HFFc6 (cell line): ENCODE data around the gene CERS6. TPM values are rescaled to one million over a fixed set of nuclear protein-coding genes. Genes with fewer than 3 reads are reported as not detected.

Experiments used
- DNase-seq: peaks from one replicate; pipeline ENCODE4 v3.0.0-alpha.2; 2018
- H3K27ac Mint-ChIP-seq: 2 replicates; pipeline ENCODE4 v1.8.0; 2020; ENCODE audit warnings: mild to moderate bottlenecking, mixed read lengths
- H3K27me3 Mint-ChIP-seq: 2 replicates; pipeline ENCODE4 v1.8.0; 2021; ENCODE audit warnings: mild to moderate bottlenecking, moderate library complexity, mixed read lengths; ENCODE audit not compliant: insufficient read depth
- H3K36me3 Mint-ChIP-seq: 2 replicates; pipeline ENCODE4 v1.8.0; 2021; ENCODE audit warnings: low read depth, mixed read lengths
- H3K4me1 Mint-ChIP-seq: 2 replicates; pipeline ENCODE4 v1.8.0; 2020; ENCODE audit warnings: low read depth, mixed read lengths
- H3K4me3 Mint-ChIP-seq: 2 replicates; pipeline ENCODE4 v1.8.0; 2020; ENCODE audit warnings: mild to moderate bottlenecking, moderate library complexity, mixed read lengths
- H3K9me3 Mint-ChIP-seq: 2 replicates; pipeline ENCODE4 v1.8.0; 2020; ENCODE audit warnings: mild to moderate bottlenecking, mixed read lengths
- CTCF ChIP-seq: fragments of 200-600 bp; sonication (generic); IDR thresholded peaks from 2 replicates; pipeline ENCODE4 v1.5.0; 2021; ENCODE audit warnings: antibody characterized with exemption, mild to moderate bottlenecking
- total RNA-seq, 6 experiments: library from RNA; stranded (reverse); fragmentation: NEBNext Ultra II Directional; extraction: Animal tissue kit (Norgen Biotek cat#: 25700); gene quantifications; 2 replicates in 1 of 6; 3 replicates in 5 of 6; pipeline ENCODE4 v1.2.3, GENCODE V29; 2021

Gene CERS6
- total RNA-seq, 6 experiments from 2014 or later: 6.2 to 9.9 (median 7.5) TPM

DNA sequence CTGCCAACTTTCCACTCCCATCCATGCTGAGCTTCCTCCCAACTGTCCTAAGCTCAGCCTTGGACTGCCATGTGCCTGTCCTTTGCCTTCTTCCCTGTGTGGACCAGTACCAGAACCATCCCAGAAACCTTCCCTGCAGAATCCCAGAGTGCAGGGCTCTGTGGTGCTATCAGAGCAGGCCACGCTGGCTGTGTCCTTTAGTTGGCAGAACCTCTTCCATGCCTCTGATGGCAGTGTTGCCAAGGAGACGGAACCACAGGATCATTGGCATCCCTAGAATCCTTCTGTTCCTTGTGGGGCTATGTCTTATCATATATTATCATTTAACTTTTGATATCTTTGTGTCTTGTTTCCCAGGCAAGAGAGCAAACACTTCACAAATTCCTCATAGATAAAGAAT, 273.4 kb downstream of the CERS6 start:
- no peak overlapping the region for H3K4me3 Mint-ChIP-seq
- H3K27me3 Mint-ChIP-seq: no peaks in the 10 kb centered on the region; the same call in 1 of the 2 replicates
- no peak overlapping the region for H3K27ac Mint-ChIP-seq
- peaks cover 27% of the 10 kb centered on the region for H3K4me1 Mint-ChIP-seq
- no peaks in the 10 kb centered on the region for H3K36me3 Mint-ChIP-seq
- TF ChIP-seq CTCF: no peak
- DNase-seq: no peak
- H3K9me3 Mint-ChIP-seq: no peaks in the 10 kb centered on the region

DNA sequence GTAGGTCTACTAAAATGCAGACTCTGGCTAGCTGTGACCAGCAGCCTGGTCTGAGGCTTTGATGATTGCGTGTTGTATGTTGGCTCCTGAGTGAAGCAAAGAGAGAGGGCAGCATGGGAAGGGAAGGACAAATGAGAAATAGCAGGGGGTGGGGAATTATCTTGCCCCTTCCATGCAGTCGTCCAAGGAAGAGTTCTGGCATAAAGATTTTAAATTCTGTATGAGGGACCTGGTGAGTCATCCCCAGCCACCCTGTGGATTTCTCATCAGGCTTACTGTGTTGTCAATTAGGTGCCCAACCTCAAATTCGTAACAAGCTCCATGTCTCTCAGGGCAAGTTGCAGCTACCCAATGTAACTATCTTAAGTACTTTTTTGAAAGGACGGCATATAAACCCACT, 274.3 kb downstream of the CERS6 start:
- Mint-ChIP-seq H3K4me3 (no peak overlapping the region), H3K9me3 (no peaks in the 10 kb centered on the region), H3K27ac (no peak overlapping the region), H3K36me3 (no peaks in the 10 kb centered on the region), H3K4me1 (peaks cover 27% of the 10 kb centered on the region), H3K27me3 (no peaks in the 10 kb centered on the region; the same call in 1 of the 2 replicates)
- TF ChIP-seq CTCF: no peak
- DNase-seq: peak; percentile 2

DNA sequence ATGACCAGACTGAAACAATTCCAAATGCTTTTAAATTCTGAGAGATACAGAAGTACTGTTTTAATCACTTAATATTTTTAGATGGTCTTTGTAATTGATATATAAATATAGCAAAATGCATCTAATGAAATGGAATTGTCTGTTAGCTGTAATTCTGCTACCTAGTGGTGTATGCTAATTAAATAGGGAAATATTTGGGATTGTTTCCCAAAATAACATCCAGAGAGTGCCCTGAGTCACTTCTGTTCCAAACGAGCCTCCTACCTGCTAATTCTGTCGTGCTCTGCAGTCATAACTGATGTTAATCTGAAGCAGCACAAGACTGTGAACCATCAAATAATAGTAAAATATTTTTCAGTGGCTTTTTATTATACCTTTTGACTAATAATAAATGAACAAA, 274.9 kb downstream of the CERS6 start:
- H3K4me1 Mint-ChIP-seq: peaks cover 27% of the 10 kb centered on the region

GRCh38 chr2:168731616-168732015, 275.5 kb downstream of the CERS6 start:
- H3K36me3 Mint-ChIP-seq: no peaks in the 10 kb centered on the region
- H3K4me1 Mint-ChIP-seq: peaks cover 27% of the 10 kb centered on the region
- no peak overlapping the region for H3K4me3 Mint-ChIP-seq
- no peak for DNase-seq
- no peaks in the 10 kb centered on the region for H3K9me3 Mint-ChIP-seq
- TF ChIP-seq CTCF: no peak
- no peak overlapping the region for H3K27ac Mint-ChIP-seq
- H3K27me3 Mint-ChIP-seq: no peaks in the 10 kb centered on the region; the same call in 1 of the 2 replicates

More for the DNA sequence above, 274.9 kb downstream of the CERS6 start:
- Mint-ChIP-seq H3K4me3 (no peak overlapping the region), H3K9me3 (no peaks in the 10 kb centered on the region), H3K36me3 (no peaks in the 10 kb centered on the region), H3K27ac (no peak overlapping the region), H3K27me3 (no peaks in the 10 kb centered on the region; the same call in 1 of the 2 replicates)
- DNase-seq: no peak
- no peak for TF ChIP-seq CTCF

DNA sequence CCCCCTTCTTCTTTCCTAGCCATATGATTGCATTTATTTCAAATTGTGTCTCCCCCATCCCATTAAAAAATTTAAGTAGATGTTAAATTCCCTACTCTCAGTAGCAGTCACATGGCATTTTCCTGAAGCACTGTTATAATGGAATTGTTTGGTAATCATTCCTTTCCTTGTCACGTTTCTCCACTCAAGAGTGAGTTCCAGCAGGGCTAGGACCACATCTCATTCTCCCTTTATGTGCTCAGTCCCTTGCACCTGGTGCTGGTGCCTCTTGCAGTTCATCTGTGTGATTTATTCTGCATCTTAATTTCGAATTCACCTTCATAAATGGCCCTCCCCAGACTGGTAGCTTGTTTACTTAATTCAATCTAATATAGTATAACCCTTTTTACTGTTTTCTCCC, 276.0 kb downstream of the CERS6 start:
- TF ChIP-seq CTCF: no peak
- Mint-ChIP-seq H3K27me3 (no peaks in the 10 kb centered on the region; the same call in 1 of the 2 replicates), H3K36me3 (no peaks in the 10 kb centered on the region), H3K27ac (no peak overlapping the region), H3K4me1 (peaks cover 27% of the 10 kb centered on the region), H3K9me3 (no peaks in the 10 kb centered on the region), H3K4me3 (no peak overlapping the region)
- no peak for DNase-seq

GRCh38 chr2:168732506-168732905, 276.4 kb downstream of the CERS6 start:
- Mint-ChIP-seq H3K4me3 (no peak overlapping the region), H3K27ac (no peak overlapping the region), H3K27me3 (no peaks in the 10 kb centered on the region; the same call in 1 of the 2 replicates), H3K36me3 (no peaks in the 10 kb centered on the region), H3K9me3 (no peaks in the 10 kb centered on the region), H3K4me1 (peaks cover 27% of the 10 kb centered on the region)
- no peak for TF ChIP-seq CTCF
- DNase-seq: no peak
